Body of pancreas (tissue), 4 donors: Measurements from ENCODE around the gene DPH1.

Source experiments
- POLR2A ChIP-seq, 3 donors: fragments of 450-650 bp; IDR thresholded peaks; one replicate each; pipeline ENCODE4 v1.6.1; 2016; ENCODE audit warnings: antibody characterized with exemption in 3 of 3, mild to moderate bottlenecking in 2 of 3
- TF ChIP-seq, protein P1 (sequence below), 7 experiments: fragments of 450-650 bp in 4 of 7; fragments of 200-600 bp in 3 of 7; sonication (generic) in 3 of 7; IDR thresholded peaks; one replicate each; pipeline ENCODE4 v1.5.1; 2016 to 2019; ENCODE audit warnings: antibody characterized with exemption in 7 of 7

DNA sequence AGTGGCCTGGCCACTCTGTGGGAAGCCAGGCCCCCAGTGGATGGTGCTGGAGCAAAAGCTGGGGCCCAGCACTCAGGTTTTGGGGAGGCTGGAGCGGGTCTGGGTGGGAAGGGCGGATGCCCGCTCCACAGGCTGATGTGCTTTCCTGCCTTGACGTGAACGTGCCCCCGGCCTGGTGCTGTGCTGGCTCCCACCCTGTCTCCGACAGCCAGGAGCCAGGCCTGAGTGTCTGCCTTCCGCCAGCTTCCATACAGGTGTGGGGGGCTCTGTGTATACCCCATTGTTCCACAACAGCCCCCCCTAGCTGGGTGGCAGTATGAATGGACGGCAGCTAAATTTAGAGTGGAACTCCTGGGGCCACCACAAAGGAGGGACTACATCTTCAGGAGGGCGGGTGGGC, 45.0 kb downstream of the DPH1 start:
- TF ChIP-seq, protein P1, sequence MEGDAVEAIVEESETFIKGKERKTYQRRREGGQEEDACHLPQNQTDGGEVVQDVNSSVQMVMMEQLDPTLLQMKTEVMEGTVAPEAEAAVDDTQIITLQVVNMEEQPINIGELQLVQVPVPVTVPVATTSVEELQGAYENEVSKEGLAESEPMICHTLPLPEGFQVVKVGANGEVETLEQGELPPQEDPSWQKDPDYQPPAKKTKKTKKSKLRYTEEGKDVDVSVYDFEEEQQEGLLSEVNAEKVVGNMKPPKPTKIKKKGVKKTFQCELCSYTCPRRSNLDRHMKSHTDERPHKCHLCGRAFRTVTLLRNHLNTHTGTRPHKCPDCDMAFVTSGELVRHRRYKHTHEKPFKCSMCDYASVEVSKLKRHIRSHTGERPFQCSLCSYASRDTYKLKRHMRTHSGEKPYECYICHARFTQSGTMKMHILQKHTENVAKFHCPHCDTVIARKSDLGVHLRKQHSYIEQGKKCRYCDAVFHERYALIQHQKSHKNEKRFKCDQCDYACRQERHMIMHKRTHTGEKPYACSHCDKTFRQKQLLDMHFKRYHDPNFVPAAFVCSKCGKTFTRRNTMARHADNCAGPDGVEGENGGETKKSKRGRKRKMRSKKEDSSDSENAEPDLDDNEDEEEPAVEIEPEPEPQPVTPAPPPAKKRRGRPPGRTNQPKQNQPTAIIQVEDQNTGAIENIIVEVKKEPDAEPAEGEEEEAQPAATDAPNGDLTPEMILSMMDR (IDR thresholded peaks at IDR 0.05), result no peak
- no peak for TF ChIP-seq POLR2A (IDR thresholded peaks at IDR 0.05)
